ENCODE data around the gene CDHR1. TPM values are rescaled to one million over a fixed set of nuclear protein-coding genes. Genes with fewer than 3 reads are reported as not detected.

Gene CDHR1
- total RNA-seq (2022; extraction: Qiagen RNA extraction): 0.05 to 0.15 TPM (median 0.11 TPM) in 5 replicates

GRCh38 chr10:84194424-84195043 lies at the start of gene CDHR1:
Gene CDHR1 (plus strand): TSS chr10:84194537. CDS start chr10:84194761, 224 bp downstream.

DNA sequence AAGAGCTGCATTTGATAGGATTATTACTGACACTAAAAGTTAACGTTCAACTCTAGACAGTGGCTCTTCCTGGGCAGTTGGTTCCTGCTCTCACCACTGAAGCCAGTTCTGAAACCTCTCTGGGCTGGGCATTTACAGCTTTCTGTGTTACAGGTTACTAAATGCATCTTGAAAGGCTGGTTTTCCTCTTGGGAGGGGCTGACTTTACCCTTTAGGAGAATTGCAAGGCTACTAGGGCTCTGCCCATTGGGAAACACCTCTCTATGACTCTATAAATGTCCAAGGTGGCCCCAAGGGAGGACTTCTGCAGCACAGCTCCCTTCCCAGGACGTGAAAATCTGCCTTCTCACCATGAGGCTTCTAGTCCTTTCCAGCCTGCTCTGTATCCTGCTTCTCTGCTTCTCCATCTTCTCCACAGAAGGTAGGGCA lies 20.8 kb upstream of the CDHR1 start, which contains the start of gene GPR15LG:
TSS of gene GPR15LG (plus strand) at position 301 of the 429 bp plus-strand sequence. CDS start at position 352, 51 bp downstream.

GRCh38 chr10:84225427-84226173 lies 31.3 kb downstream of the CDHR1 start, which contains the start of gene LRIT2:
Gene LRIT2 (minus strand): TSS chr10:84225544. CDS start chr10:84225520, 24 bp downstream.

GRCh38 chr10:84241185-84241790 lies 47.0 kb downstream of the CDHR1 start, which contains the start of gene LRIT1:
Gene LRIT1 (minus strand): TSS chr10:84241546. CDS start chr10:84241439, 107 bp downstream.

GRCh38 chr10:84244651-84245270 lies 50.4 kb downstream of the CDHR1 start, which contains the start of gene RGR:
Gene RGR (plus strand): TSS chr10:84245053. CDS start chr10:84245091, 38 bp downstream.

Other genes starting within 250 kb of the CDHR1 start
- gene GHITM, start 55.0 kb upstream of the CDHR1 start, total RNA-seq (2022; extraction: Qiagen RNA extraction): 189 to 206 TPM (median 196 TPM) in 5 replicates
- gene GPR15LG, start 20.7 kb upstream of the CDHR1 start, total RNA-seq (2022; extraction: Qiagen RNA extraction): 0.21 TPM in 1 of 5 replicates, not detected in the others
- not detected in 5 replicates for gene LRIT2, start 31.0 kb downstream of the CDHR1 start, total RNA-seq (2022; extraction: Qiagen RNA extraction)
- gene LRIT1, start 47.0 kb downstream of the CDHR1 start, total RNA-seq (2022; extraction: Qiagen RNA extraction): not detected in 5 replicates
- not detected in 5 replicates for gene RGR, start 50.5 kb downstream of the CDHR1 start, total RNA-seq (2022; extraction: Qiagen RNA extraction)
- gene CCSER2, start 134.1 kb downstream of the CDHR1 start, total RNA-seq (2022; extraction: Qiagen RNA extraction): 9.1 to 15.3 TPM (median 13.8 TPM) in 5 replicates

Measured in A549 treated with dexamethasone at 1 μM for 4 hours (cell line).